ENCODE data around the gene STK17A.

STK17A gene

GRCh38 chr7:43637114-43637806 lies 54.4 kb downstream of the STK17A start:
- DNase-seq, result no peak

GRCh38 chr7:43639858-43640491 lies 57.1 kb downstream of the STK17A start:
- DNase-seq, result no peak

DNA sequence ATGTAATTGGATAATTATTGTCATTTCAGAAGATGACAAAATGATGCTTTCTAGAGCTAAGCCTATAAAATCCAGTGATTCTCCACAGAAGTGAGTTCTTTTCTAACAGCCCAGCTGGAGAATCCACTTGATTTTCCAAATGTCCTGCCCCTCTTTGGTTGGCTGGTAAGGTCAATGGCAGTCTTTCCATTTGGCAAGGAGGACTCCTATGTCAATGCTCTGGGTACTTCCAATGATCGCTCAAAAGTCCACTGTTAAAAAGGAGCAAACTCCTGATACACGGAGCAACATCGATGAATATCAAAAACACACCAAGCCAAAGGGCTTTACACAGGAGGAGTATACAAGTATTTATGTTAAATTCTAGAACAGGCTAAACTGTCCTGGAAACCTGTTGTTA lies 57.8 kb downstream of the STK17A start:
- DNase-seq, result no peak

DNA sequence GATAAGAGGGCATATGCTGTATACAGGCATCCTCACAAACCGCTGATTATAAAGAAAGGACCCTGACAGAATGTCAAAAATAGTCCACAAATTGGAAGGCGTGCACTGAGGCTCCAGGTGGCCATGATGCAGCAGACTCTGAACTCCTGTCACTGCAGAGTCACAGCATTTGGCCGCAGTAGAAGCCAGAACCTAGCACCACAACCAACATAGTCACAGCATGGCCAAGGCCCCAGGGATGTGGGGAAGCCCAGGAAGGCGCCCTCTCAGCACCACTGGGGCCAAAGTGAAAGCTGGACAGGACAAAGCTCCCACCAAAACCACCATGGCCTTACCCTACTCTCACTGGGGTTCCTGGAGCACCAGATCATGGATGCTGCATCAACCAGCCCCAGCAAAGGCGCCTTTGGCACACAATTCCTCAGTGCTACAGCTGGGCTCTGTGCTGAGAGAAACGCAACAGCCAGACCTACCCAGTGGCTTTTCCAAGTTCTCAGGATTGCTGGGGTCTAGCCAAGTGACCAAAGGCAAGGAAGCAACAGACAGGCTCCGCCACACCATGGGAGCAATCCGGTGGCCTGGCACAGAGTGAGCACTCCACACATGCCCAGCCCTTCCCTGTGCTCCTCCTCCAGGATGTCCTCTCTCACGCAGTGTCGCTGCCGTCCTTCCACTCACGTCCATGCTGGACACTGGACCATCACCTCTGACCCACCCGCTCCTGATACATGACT lies 60.2 kb downstream of the STK17A start:
- no peak for DNase-seq

- no peak for DNase-seq
Measured at GRCh38 chr7:43643846-43644245, 60.9 kb downstream of the STK17A start.

DNA sequence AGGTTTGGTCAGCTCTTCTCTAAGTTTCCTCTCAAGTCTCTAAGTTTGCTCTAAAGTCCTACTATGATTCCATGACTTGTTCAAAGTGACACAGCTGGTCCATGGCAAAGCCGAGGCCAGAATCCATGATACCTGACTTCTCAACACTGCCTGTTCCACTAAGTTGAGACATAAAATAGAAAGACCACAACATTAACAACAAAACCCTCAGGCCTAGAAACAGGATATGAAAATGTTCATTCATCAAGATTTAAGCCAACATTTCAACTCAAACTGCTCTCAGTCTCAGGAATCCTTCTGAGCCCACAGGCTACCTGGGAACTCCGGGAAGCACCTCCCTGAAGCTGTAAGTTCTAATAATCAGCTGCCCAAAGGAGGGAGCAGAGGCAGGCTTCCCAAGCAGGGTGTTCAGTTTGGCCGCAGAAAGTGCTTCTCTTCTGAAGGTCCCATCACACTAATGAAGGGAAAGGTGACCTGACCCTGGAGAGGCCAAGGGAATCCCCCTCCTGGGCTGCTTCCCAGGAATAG lies 62.9 kb downstream of the STK17A start:
- no peak for DNase-seq

DNA sequence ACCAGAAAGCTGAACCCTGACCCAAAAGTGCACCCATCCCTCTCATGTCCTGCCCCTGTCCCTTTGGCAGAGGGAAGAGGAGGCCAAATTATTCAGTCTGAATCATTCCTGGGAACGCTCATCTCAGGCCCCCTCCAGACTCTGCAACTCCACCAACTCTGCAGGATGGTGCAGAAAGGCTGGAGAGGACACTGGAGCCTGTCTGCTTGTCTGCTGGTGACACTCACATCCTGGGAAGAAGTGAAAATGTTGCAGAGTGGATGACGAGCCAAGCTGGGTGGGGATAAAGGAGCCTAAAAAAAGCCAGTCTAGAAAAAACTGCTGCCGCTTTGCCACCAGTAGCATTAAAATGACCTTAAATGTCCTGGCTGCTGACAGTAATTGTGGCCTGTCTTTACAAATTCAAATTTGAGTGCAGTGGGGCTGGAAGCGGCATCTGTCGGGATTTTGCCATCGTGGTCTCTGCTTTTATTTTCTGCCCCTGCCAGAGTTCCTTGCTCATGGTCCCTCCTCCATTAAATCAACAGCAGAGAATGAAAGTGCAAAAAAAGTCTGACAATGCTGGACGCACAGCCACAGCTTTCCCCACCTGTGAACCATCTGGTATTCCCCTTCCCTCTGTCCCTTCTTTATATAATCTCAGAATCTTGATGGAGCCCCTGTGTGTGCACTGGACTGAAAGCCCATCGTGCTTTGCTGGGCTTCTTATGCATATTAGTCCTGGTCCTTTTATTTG lies 63.9 kb downstream of the STK17A start:
- DNase-seq, result no peak

GRCh38 chr7:43647339-43647672 lies 64.4 kb downstream of the STK17A start:
- DNase-seq, result no peak

GRCh38 chr7:43647673-43648472 lies 65.0 kb downstream of the STK17A start:
- DNase-seq, result peak; percentile 4

GRCh38 chr7:43648473-43649406 lies 65.8 kb downstream of the STK17A start:
- DNase-seq, result peak; percentile 66

GRCh38 chr7:43649755-43650274 lies 66.9 kb downstream of the STK17A start:
- peak; percentile 66 for DNase-seq

DNA sequence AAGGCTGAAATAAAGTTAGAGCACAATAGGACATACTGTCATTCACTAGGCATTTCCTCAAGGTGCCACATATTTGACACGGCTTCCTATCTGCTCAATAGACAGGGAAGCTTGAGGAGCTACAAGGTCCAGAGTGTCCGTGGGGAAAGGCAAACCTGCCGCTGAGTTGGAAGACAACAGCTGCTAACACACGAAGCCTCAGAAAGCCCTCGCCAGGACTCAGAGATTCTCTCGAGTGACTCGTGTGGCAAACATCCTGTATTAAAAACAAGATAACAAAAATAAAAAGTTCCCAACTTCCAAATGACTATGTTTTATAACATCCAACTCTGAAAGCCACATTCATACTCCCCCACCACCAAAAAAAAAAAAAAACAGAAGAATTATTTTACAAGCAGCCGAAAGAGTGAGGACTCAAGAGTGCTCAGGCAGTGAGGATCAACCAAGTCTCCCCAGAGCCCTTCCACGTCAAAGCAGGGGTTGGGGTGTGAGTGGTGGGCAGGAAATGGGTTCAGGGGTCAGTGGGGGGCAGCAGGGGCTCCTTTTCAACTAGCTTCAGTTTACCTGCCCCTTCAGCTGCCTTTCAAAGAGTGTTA lies 67.6 kb downstream of the STK17A start:
- no peak for DNase-seq

DNA sequence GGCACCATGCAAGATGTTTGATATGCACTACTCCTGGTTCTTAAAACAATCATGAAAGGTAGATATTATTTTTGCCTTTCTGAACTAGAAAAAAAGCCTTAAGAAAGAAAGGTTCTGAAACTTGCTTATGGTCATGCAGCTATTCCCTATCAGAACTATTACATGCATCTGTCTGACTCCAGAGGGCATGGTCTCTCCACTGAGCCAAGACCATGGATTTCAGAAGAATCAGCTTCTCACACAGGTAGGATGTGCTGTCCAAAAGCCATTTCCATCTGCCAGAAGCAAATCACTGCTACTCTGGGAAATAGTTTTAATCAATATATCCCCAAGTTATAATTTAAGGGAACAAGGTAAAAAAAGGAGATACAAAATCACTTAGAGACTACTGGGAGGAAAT lies 69.5 kb downstream of the STK17A start:
- DNase-seq, result no peak

DNA sequence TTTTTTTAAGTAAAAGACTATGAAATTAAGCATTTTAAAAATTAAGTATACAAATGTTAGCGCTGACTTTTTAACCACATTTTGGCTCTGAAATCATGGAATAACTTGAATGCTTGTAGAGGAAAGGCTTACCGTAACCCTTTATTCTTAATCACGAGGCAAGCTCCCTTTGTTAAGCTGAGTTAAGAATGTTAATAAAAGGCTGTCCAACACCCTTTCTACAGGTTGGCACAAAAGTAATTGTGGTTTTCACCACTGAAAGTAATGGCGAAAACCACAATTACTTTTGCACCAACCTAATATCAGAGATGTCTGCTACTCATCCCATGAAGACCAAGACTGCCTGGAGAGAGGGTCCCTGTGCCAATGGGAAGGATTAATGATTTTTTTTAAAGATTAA lies 70.6 kb downstream of the STK17A start:
- no peak for DNase-seq

GRCh38 chr7:43653891-43654504 lies 71.1 kb downstream of the STK17A start:
- DNase-seq, result no peak

- no peak for DNase-seq
Measured at GRCh38 chr7:43655584-43655983, 72.7 kb downstream of the STK17A start.

DNA sequence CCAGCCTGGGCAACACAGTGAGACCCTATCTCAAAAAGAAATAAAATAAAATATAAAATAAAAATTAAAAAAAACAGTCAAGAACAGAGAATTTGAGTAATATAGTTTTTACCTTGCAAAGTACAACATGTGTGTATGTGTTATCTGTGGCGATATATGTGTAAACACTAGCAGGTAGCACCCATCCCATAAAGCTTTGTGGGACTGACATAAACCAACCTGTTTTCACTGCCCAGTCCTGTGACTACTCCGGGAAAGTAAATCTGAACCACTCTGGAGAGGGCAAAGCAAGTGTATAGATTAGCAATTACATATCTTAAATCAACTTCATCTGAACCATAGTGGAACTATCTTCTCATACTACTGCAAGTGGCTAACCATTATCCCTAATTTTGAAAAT lies 74.1 kb downstream of the STK17A start:
- DNase-seq, result no peak

DNA sequence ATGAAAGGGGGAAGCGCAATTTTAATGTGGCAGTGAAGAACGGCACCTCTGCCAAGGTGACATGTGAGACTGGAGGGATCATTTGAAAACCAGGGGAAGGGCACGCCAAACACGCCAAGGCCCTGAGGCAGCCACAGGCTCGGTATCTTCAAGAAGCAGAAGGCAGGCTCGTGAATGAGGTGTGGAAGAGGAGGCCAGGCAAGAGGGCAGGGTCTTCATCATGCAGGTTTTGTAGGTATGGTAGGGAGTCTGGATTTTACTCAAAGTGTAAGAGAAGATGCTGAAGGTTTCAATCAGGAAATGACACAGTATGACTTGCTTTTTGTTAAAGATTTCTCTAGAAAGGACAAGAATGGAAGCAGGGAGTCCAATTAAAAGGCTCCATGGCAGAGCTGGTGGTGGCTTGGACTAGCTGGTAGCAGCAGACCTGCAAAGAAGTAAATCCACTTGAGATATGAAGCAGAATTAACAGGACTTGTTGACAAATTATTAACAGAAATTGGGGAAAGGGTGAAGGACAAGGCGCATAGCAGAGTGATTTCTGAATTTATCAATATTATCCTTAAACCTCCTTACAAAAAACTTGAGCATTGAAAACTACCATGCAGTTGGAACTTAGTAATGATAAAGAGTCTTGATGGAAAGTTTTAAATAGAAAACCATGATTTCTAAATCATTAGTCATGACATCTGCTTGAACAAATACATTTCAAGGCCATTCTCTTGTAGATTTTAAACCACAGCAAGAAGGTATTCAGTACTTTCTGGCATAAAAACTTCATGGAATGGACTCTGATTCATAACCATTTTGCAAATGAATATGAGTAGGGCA lies 76.0 kb downstream of the STK17A start:
- no peak for DNase-seq

DNA sequence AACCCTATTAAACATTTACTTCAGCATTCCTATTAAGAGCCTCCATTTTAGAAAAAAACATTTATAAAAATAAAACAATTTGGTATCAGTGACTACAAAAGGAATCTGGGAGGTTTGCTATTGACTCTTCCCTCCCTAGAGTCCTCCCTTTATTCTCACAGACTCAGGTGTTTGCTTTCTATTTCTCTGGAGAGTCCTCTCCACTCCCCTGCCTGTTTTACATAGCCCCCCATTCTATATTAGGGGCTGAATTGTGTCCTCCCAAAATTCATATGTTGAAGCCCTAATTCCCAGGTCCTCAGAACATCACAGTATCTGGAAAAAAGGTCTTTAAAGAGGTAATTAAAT lies 76.6 kb downstream of the STK17A start:
- DNase-seq, result no peak

Data from GDM1 (cell line).